Cardiac muscle cell (in vitro differentiated cells and primary cell): Measurements from ENCODE around the gene DUSP11. TPM values are rescaled to one million over a fixed set of nuclear protein-coding genes. Genes with fewer than 3 reads are reported as not detected.

Experiments
- polyA plus RNA-seq: library from polyadenylated mRNA; unstranded; fragments of >200 nt; fragmentation: Nextera tagmentation; extraction: Ambion mirVana; gene quantifications from 2 replicates; pipeline ENCODE4 v1.2.1, GENCODE V29; 2016
- total RNA-seq: library from RNA; depleted of rRNA; stranded (reverse); fragments of >200 nt; gene quantifications from 2 replicates; pipeline ENCODE4 v1.2.3, GENCODE V29; 2016

DUSP11 gene
- total and polyA plus RNA-seq, 2 experiments from 2014 or later, result 16.9 to 22.2 TPM

Other genes starting within 250 kb of the DUSP11 start
- gene NAT8, start 137.7 kb downstream of the DUSP11 start, total RNA-seq, result not detected in 2 replicates
- gene NAT8, start 137.7 kb downstream of the DUSP11 start, polyA plus RNA-seq, result not detected in 2 replicates
- 12.9 and 28.9 TPM in 2 replicates for gene TPRKB, start 42.8 kb downstream of the DUSP11 start, total RNA-seq
- gene TPRKB, start 42.8 kb downstream of the DUSP11 start, polyA plus RNA-seq, result 47.7 and 63.1 TPM in 2 replicates
- 0.18 TPM in 1 of 2 replicates, not detected in the other for gene C2orf78, start 4.1 kb upstream of the DUSP11 start, total RNA-seq
- gene C2orf78, start 4.1 kb upstream of the DUSP11 start, polyA plus RNA-seq, result not detected in 2 replicates
- gene STAMBP, start 48.9 kb upstream of the DUSP11 start, total RNA-seq, result 24.8 and 31.9 TPM in 2 replicates
- 35.7 and 49.3 TPM in 2 replicates for gene STAMBP, start 48.9 kb upstream of the DUSP11 start, polyA plus RNA-seq
- gene ACTG2, start 112.9 kb upstream of the DUSP11 start, total RNA-seq, result 0.42 and 4.0 TPM in 2 replicates
- gene ACTG2, start 112.9 kb upstream of the DUSP11 start, polyA plus RNA-seq, result 0.55 and 6.9 TPM in 2 replicates
- gene DGUOK, start 146.8 kb upstream of the DUSP11 start, total RNA-seq, result 51.9 and 68.9 TPM in 2 replicates
- 127 and 130 TPM in 2 replicates for gene DGUOK, start 146.8 kb upstream of the DUSP11 start, polyA plus RNA-seq
- gene TET3, start 204.8 kb upstream of the DUSP11 start, total RNA-seq, result 9.1 and 10.2 TPM in 2 replicates
- gene TET3, start 204.8 kb upstream of the DUSP11 start, polyA plus RNA-seq, result 1.6 and 2.9 TPM in 2 replicates